ENCODE data around the gene HDAC4.

HDAC4 gene

GRCh38 chr2:239362507-239362906, 38.3 kb downstream of the HDAC4 start:
- DNase-seq (ENCODE audit: low read depth in 1 of 2, low spot score in 1 of 2), result no peak
- TF ChIP-seq JUND (IDR thresholded peaks at IDR 0.05; ENCODE audit: low read depth), result no peak
- in situ Hi-C loops (cut with HindIII; ENCODE audit: low pct_unique_long_range_greater_than_20kb, low sequenced_read_pairs), result no loop called here

DNA sequence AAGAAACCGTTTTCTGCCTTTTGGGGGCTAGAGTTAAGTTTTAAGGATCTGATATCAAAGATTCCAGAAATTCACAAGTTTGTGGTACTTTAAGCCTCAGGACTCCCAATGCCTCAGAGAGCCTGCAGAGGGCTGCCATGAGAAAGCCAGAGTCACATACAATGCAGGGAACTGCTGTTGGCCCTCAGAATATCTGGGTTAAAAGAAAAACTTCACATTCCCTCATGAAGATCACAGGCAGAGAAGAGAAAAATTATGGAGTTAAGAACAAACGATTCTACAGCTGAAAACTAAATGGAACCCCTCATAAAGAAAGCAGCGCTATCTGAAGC, 39.5 kb downstream of the HDAC4 start:
- peak in 1 of 2 experiments; percentile 5 for DNase-seq (ENCODE audit: low read depth in 1 of 2, low spot score in 1 of 2)
- no peak for TF ChIP-seq JUND (IDR thresholded peaks at IDR 0.05; ENCODE audit: low read depth)
- in situ Hi-C loops (cut with HindIII; ENCODE audit: low pct_unique_long_range_greater_than_20kb, low sequenced_read_pairs), result no loop called here

DNA sequence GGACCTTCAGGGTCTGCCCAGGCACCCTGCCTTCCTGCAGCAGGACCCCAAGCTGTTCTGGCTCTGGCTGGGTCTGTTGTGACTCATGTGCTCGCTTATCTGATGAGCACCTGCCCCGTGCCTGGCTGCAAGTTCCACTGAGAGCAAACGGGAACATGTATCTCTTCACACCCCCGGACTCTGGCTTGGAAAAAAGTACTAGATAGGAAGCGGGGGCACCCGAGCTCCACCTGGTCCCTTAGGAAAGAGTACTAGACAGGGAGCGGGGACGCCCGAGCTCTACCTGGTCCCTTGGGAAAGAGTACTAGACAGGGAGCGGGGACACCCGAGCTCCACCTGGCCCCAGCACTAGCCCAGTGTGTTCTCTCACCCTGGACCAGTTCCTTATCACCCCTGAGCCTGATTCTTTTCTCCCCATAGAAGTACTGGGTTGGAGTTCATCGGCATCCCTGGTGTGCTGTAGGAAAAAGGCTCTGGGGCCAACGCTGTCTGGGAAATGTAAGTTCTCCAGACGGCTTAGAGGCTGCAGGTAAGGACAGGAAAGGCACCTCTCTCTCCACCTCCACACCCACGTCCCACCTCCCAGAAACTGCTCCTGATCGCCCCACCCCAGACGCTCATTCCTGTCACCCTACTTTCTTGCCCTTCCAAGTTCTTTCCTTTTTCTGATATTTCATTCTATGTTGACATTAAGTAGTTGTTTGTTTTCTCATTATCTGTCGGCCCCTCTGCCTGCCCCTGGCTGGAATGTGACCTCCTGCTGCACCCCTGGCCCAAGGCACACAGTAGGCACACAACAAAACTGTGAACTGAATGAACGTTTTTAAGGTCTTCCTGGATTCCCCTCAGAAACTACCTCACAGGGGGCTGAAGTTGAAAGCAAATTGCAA, 40.2 kb downstream of the HDAC4 start:
- in situ Hi-C loops (cut with HindIII; ENCODE audit: low pct_unique_long_range_greater_than_20kb, low sequenced_read_pairs), result no loop called here
- DNase-seq (ENCODE audit: low read depth in 1 of 2, low spot score in 1 of 2), result no peak
- no peak for TF ChIP-seq JUND (IDR thresholded peaks at IDR 0.05; ENCODE audit: low read depth)

DNA sequence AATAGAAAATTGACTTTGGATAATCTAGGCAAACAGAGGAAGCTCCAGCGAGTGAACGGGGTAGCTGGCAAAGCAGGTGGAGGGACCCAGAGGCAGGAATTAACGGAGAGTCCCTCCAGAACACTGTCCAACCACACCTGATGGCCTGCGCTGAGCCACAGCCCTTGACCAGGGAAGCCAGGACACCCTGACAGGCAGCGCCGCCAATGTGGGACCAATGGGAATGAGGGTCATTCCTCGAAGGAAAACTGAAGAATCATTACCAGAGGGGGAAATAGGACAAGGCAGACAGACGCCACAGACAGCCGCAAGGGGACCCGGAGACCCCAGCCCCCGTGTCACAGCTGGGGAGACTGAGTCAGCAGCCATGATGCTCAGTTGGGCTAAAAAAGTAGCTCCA, 40.8 kb downstream of the HDAC4 start:
- no peak for TF ChIP-seq JUND (IDR thresholded peaks at IDR 0.05; ENCODE audit: low read depth)
- no peak for DNase-seq (ENCODE audit: low read depth in 1 of 2, low spot score in 1 of 2)
- in situ Hi-C loops (cut with HindIII; ENCODE audit: low pct_unique_long_range_greater_than_20kb, low sequenced_read_pairs), result no loop called here

- in situ Hi-C loops (cut with HindIII; ENCODE audit: low pct_unique_long_range_greater_than_20kb, low sequenced_read_pairs), result no loop called here
- no peak for TF ChIP-seq JUND (IDR thresholded peaks at IDR 0.05; ENCODE audit: low read depth)
- DNase-seq (ENCODE audit: low read depth in 1 of 2, low spot score in 1 of 2), result no peak
These were observed 41.5 kb downstream of the HDAC4 start for GRCh38 chr2:239359196-239359912.

GRCh38 chr2:239358062-239358754, 42.6 kb downstream of the HDAC4 start:
- no peak for TF ChIP-seq JUND (IDR thresholded peaks at IDR 0.05; ENCODE audit: low read depth)
- peak in 1 of 2 experiments; percentile 24 for DNase-seq (ENCODE audit: low read depth in 1 of 2, low spot score in 1 of 2)
- in situ Hi-C loops (cut with HindIII; ENCODE audit: low pct_unique_long_range_greater_than_20kb, low sequenced_read_pairs), result no loop called here

GRCh38 chr2:239355724-239356123, 45.1 kb downstream of the HDAC4 start:
- in situ Hi-C loops (cut with HindIII; ENCODE audit: low pct_unique_long_range_greater_than_20kb, low sequenced_read_pairs), result no loop called here
- no peak for DNase-seq (ENCODE audit: low read depth in 1 of 2, low spot score in 1 of 2)
- TF ChIP-seq JUND (IDR thresholded peaks at IDR 0.05; ENCODE audit: low read depth), result no peak

- no peak for TF ChIP-seq JUND (IDR thresholded peaks at IDR 0.05; ENCODE audit: low read depth)
- DNase-seq (ENCODE audit: low read depth in 1 of 2, low spot score in 1 of 2), result no peak
- in situ Hi-C loops (cut with HindIII; ENCODE audit: low pct_unique_long_range_greater_than_20kb, low sequenced_read_pairs), result no loop called here
These were observed 45.7 kb downstream of the HDAC4 start for GRCh38 chr2:239355139-239355538.

DNA sequence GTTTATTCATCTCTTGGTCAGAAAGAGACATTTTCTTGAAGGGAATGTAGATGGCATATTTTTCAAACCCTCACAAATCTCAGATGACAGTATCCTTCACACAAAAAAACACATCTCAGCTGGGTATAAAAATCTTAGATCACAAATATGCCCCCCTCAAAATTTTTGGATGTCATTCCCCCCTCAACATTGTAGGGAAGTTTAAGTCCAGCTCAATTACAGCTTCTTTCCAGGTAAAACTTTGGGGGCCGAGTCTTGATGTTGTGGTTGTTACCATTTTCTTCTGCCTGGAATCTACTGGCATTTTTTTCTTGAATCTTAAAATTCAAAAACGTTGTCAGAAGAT, 46.1 kb downstream of the HDAC4 start:
- DNase-seq (ENCODE audit: low read depth in 1 of 2, low spot score in 1 of 2), result no peak
- TF ChIP-seq JUND (IDR thresholded peaks at IDR 0.05; ENCODE audit: low read depth), result no peak
- in situ Hi-C loops (cut with HindIII; ENCODE audit: low pct_unique_long_range_greater_than_20kb, low sequenced_read_pairs), result no loop called here

DNA sequence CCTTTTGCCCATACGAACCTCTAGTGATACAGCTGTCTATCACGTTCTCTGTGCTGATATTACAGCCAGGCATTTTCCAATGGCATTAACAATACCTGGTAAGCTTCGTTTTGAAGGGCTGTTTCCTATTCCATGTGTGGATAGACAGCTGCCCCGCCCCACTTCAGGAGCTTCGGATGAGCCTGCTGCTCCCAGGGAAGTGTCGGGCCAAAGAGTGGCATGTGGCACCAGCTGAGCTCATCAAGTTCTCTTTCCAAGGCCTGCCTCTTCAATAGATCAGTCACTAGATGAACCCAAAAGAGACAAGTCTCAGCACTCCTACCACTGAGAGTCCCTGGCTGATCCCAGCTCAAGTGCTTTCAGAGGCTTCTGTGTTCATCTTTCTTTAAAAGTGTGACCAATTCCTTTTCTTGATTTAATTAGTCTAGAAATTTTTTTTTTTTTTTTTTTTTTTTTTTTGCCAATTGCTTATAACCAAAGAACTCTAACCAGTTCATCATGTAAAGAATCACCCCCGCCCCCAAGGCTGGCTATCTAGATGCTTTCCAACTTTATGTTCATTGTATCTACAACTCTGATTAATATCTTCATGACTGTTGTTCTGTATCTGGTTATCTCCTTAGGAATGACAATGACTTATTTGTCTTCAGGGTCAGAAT, 46.6 kb downstream of the HDAC4 start:
- TF ChIP-seq JUND (IDR thresholded peaks at IDR 0.05; ENCODE audit: low read depth), result no peak
- in situ Hi-C loops (cut with HindIII; ENCODE audit: low pct_unique_long_range_greater_than_20kb, low sequenced_read_pairs), result no loop called here
- DNase-seq (ENCODE audit: low read depth in 1 of 2, low spot score in 1 of 2), result no peak

DNA sequence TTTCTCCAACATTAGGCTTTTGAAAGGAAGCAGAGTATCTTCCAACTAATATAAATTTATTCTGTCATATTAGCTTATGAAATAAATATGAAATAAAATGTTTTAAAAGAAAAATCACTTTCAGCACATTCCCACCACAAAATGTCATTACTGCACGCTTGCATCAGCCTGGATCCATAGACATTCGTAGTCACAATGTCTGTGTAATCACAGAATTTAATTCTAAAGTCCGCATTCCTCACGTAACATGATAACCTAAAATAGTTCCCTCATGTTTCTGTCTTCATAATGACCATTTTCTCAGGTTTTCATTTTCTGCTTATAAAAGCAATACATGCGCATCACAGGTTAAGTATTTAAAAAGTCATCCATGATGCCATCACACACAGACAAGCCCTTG, 47.1 kb downstream of the HDAC4 start:
- in situ Hi-C loops (cut with HindIII; ENCODE audit: low pct_unique_long_range_greater_than_20kb, low sequenced_read_pairs), result no loop called here
- DNase-seq (ENCODE audit: low read depth in 1 of 2, low spot score in 1 of 2), result no peak
- TF ChIP-seq JUND (IDR thresholded peaks at IDR 0.05; ENCODE audit: low read depth), result no peak

- in situ Hi-C loops (cut with HindIII; ENCODE audit: low pct_unique_long_range_greater_than_20kb, low sequenced_read_pairs), result no loop called here
- no peak for TF ChIP-seq JUND (IDR thresholded peaks at IDR 0.05; ENCODE audit: low read depth)
- no peak for DNase-seq (ENCODE audit: low read depth in 1 of 2, low spot score in 1 of 2)
These were observed 49.1 kb downstream of the HDAC4 start for GRCh38 chr2:239351687-239352086.
